Measurements from ENCODE around the gene STAT3. TPM values are rescaled to one million over a fixed set of nuclear protein-coding genes. Genes with fewer than 3 reads are reported as not detected.
A peak's percentile ranks its signal among the peaks of the same experiment; 100 is the strongest.

STAT3 gene
- total RNA-seq, 1 experiment from 2014 or later, result 61.0 TPM

DNA sequence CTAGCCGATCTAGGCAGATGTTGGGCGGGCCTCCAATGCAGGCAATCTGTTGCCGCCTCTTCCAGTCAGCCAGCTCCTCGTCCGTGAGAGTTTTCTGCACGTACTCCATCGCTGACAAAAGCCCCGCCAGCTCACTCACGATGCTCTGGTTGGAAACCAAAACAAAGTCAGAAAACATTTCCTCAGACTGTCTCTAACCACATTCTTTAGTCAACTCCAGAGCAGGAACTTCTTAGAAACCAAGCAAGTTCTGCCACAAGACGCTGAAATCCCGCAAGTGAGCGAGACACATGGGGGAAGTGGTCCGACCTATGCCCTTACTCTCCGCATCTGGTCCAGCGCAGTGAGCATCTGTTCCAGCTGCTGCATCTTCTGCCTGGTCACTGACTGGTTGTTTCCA lies 50.8 kb downstream of the STAT3 start (continued):
- TF ChIP-seq, protein P1, sequence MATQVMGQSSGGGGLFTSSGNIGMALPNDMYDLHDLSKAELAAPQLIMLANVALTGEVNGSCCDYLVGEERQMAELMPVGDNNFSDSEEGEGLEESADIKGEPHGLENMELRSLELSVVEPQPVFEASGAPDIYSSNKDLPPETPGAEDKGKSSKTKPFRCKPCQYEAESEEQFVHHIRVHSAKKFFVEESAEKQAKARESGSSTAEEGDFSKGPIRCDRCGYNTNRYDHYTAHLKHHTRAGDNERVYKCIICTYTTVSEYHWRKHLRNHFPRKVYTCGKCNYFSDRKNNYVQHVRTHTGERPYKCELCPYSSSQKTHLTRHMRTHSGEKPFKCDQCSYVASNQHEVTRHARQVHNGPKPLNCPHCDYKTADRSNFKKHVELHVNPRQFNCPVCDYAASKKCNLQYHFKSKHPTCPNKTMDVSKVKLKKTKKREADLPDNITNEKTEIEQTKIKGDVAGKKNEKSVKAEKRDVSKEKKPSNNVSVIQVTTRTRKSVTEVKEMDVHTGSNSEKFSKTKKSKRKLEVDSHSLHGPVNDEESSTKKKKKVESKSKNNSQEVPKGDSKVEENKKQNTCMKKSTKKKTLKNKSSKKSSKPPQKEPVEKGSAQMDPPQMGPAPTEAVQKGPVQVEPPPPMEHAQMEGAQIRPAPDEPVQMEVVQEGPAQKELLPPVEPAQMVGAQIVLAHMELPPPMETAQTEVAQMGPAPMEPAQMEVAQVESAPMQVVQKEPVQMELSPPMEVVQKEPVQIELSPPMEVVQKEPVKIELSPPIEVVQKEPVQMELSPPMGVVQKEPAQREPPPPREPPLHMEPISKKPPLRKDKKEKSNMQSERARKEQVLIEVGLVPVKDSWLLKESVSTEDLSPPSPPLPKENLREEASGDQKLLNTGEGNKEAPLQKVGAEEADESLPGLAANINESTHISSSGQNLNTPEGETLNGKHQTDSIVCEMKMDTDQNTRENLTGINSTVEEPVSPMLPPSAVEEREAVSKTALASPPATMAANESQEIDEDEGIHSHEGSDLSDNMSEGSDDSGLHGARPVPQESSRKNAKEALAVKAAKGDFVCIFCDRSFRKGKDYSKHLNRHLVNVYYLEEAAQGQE (IDR thresholded peaks at IDR 0.05; ENCODE audit: low read depth), result no peak
- no peak for TF ChIP-seq EGR1 (IDR thresholded peaks at IDR 0.05; ENCODE audit: low read depth)

DNA sequence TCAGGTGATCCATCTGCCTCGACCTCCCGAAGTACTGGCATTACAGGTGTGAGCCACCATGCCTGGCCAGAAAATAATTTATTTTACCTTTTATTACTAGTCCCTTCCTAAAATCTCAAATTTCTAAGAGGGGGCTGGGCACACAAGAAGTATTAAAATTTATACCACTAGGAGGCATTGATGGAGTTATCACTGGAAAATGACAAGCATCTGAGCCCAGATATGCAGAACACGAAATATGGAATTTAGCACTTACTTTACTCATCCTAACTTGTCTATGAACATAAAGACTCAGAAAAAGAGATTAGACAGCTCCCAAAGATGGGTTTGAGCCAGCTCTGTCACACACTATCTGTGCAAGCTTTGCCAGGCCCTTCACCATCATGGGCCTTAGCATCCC lies 53.6 kb downstream of the STAT3 start:
- H3K27me3 ChIP-seq (ENCODE audit: insufficient read depth, low read length), result no peaks in the 10 kb centered on the region
- POLR2A ChIA-PET, result no interaction called here
- no peak overlapping the region for H3K4me2 ChIP-seq (ENCODE audit: low read length)
- RAD21 ChIA-PET (ENCODE audit: low non-redundant PET in 1 of 2, low total read pairs in 2 of 2, uncharacterized antibody in 2 of 2, unreplicated experiment in 2 of 2), result no interaction called here
- H3K27ac ChIP-seq (ENCODE audit: low read depth, low read length), result no peak overlapping the region
- no peaks in the 10 kb centered on the region for H3K79me2 ChIP-seq (ENCODE audit: insufficient read depth, low read length)
- peaks cover 20 to 28% of the 10 kb centered on the region in 2 experiments for H3K36me3 ChIP-seq (ENCODE audit: control insufficient read depth in 1 of 2, insufficient read depth in 2 of 2, low read length in 2 of 2)
- no peak for DNase-seq (ENCODE audit: low read depth, low spot score)
- intact Hi-C loops (cut with micrococcal nuclease), result no loop called here
- H3K9ac ChIP-seq (ENCODE audit: low read length), result no peak overlapping the region
- H3K9me2 ChIP-seq (ENCODE audit: insufficient read depth), result no peaks in the 10 kb centered on the region
- no peaks in the 10 kb centered on the region for H3K9me3 ChIP-seq (ENCODE audit: control insufficient read depth in 1 of 2, insufficient read depth in 1 of 2, low read depth in 1 of 2, low read length in 2 of 2)
- BruUV-seq (replicated peaks), result no TSS peak
- no peak overlapping the region for H3K4me3 ChIP-seq (replicated peaks in 1 of 2; ENCODE audit: low read depth in 1 of 2, low read length in 2 of 2)
- peaks cover 0 to 1% of the 10 kb centered on the region in 2 experiments; a peak in 1 of 4 replicates for H3K4me1 ChIP-seq (ENCODE audit: control insufficient read depth in 1 of 2, insufficient read depth in 2 of 2, low read length in 2 of 2)
- CTCF ChIA-PET, result no interaction called here
- TF ChIP-seq, protein P2, sequence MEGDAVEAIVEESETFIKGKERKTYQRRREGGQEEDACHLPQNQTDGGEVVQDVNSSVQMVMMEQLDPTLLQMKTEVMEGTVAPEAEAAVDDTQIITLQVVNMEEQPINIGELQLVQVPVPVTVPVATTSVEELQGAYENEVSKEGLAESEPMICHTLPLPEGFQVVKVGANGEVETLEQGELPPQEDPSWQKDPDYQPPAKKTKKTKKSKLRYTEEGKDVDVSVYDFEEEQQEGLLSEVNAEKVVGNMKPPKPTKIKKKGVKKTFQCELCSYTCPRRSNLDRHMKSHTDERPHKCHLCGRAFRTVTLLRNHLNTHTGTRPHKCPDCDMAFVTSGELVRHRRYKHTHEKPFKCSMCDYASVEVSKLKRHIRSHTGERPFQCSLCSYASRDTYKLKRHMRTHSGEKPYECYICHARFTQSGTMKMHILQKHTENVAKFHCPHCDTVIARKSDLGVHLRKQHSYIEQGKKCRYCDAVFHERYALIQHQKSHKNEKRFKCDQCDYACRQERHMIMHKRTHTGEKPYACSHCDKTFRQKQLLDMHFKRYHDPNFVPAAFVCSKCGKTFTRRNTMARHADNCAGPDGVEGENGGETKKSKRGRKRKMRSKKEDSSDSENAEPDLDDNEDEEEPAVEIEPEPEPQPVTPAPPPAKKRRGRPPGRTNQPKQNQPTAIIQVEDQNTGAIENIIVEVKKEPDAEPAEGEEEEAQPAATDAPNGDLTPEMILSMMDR (IDR thresholded peaks at IDR 0.05 in 2 of 3, conservative IDR thresholded peaks at IDR 0.05 in 1 of 3; ENCODE audit: borderline replicate concordance in 1 of 3, insufficient read depth in 1 of 3, low read depth in 2 of 3, low read length in 2 of 3), result peak in 2 of 3 experiments; percentile 16 to 36; a peak in 2 of 6 replicates
- no peak for TF ChIP-seq ELF1 (IDR thresholded peaks at IDR 0.05; ENCODE audit: borderline replicate concordance, low read depth)
- no peak for TF ChIP-seq JUND (IDR thresholded peaks at IDR 0.05)
- peak; percentile 36; the same call in 1 of the 2 replicates for TF ChIP-seq RAD21 (IDR thresholded peaks at IDR 0.05; ENCODE audit: low read depth)
- TF ChIP-seq POLR2A (IDR thresholded peaks at IDR 0.05; ENCODE audit: borderline replicate concordance, extremely low read depth, insufficient read depth, insufficient read length), result no peak
- TF ChIP-seq SIN3A (IDR thresholded peaks at IDR 0.05; ENCODE audit: low read depth), result no peak
- TF ChIP-seq, protein P3, sequence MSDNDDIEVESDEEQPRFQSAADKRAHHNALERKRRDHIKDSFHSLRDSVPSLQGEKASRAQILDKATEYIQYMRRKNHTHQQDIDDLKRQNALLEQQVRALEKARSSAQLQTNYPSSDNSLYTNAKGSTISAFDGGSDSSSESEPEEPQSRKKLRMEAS (IDR thresholded peaks at IDR 0.05), result no peak
- no peak for TF ChIP-seq EZH2 (IDR thresholded peaks at IDR 0.05)
- TF ChIP-seq, protein P1 (IDR thresholded peaks at IDR 0.05; ENCODE audit: low read depth), result no peak
- TF ChIP-seq SRF (IDR thresholded peaks at IDR 0.05; ENCODE audit: low read depth), result no peak
- TF ChIP-seq, protein P4, sequence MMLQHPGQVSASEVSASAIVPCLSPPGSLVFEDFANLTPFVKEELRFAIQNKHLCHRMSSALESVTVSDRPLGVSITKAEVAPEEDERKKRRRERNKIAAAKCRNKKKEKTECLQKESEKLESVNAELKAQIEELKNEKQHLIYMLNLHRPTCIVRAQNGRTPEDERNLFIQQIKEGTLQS (IDR thresholded peaks at IDR 0.05), result no peak
- TF ChIP-seq ZFX (IDR thresholded peaks at IDR 0.05), result no peak
- TF ChIP-seq EGR1 (IDR thresholded peaks at IDR 0.05; ENCODE audit: low read depth), result no peak
- TF ChIP-seq CEBPB (IDR thresholded peaks at IDR 0.05; ENCODE audit: low read depth), result no peak
- no peaks in the 10 kb centered on the region for H4K20me1 ChIP-seq (ENCODE audit: insufficient read depth)
- no peak overlapping the region for H2AFZ ChIP-seq (ENCODE audit: low read depth, low read length, poor library complexity, severe bottlenecking)
- ATAC-seq, result no peak
